SK-N-SH treated with all-trans-retinoic acid at 6 μM for 48 hours (cell line): Measurements from ENCODE around the gene BTBD17.

ENCODE experiments used
- ATAC-seq: fragments of 200-7000 bp; cut with Tn5 transposase; 3 replicates; pipeline ENCODE4 v1.9.1; 2020; ENCODE audit warnings: mild to moderate bottlenecking, moderate library complexity
- ARNTL ChIP-seq: fragments of 450-650 bp; formaldehyde crosslinking; IDR thresholded peaks from 2 replicates; pipeline ENCODE4 v1.5.0; 2020; ENCODE audit warnings: low read depth, mild to moderate bottlenecking, moderate library complexity, borderline replicate concordance
- BACH2 ChIP-seq: fragments of 250-450 bp; sonication (Bioruptor Pico); IDR thresholded peaks from 2 replicates; pipeline ENCODE4 v1.9.0; 2021; ENCODE audit warnings: mild to moderate bottlenecking, borderline replicate concordance
- CSDC2 ChIP-seq: fragments of 250-450 bp; sonication (Bioruptor Pico); IDR thresholded peaks from 2 replicates; pipeline ENCODE4 v1.5.0; 2020; ENCODE audit warnings: mild to moderate bottlenecking, moderate library complexity
- CSRNP3 ChIP-seq: fragments of 250-450 bp; sonication (Bioruptor Pico); IDR thresholded peaks from 2 replicates; pipeline ENCODE4 v1.5.1; 2021; ENCODE audit warnings: mild to moderate bottlenecking, moderate library complexity
- ESRRG ChIP-seq: fragments of 250-450 bp; sonication (Bioruptor Pico); IDR thresholded peaks from 2 replicates; pipeline ENCODE4 v1.6.1; 2021; ENCODE audit warnings: mild to moderate bottlenecking
- GLIS3 ChIP-seq: fragments of 250-450 bp; sonication (Bioruptor Pico); IDR thresholded peaks from 2 replicates; pipeline ENCODE4 v1.5.0; 2020; ENCODE audit warnings: mild to moderate bottlenecking, moderate library complexity
- ISL1 ChIP-seq: fragments of 250-450 bp; sonication (Bioruptor Pico); IDR thresholded peaks from 2 replicates; pipeline ENCODE4 v2.1.2; 2022; ENCODE audit warnings: mild to moderate bottlenecking, moderate library complexity
- OSR1 ChIP-seq: fragments of 250-450 bp; sonication (Bioruptor Pico); IDR thresholded peaks from 2 replicates; pipeline ENCODE4 v1.8.0; 2022; ENCODE audit warnings: moderate library complexity, mild to moderate bottlenecking, inconsistent platforms
- POU6F1 ChIP-seq: fragments of 250-450 bp; sonication (Bioruptor Pico); IDR thresholded peaks from 2 replicates; pipeline ENCODE4 v1.8.0; 2021; ENCODE audit warnings: low read depth, mild to moderate bottlenecking, moderate library complexity, borderline replicate concordance
- PPARA ChIP-seq: fragments of 250-450 bp; sonication (Bioruptor Pico); IDR thresholded peaks from 2 replicates; pipeline ENCODE4 v1.5.0; 2020; ENCODE audit warnings: mild to moderate bottlenecking, borderline replicate concordance
- RARB ChIP-seq: fragments of 250-450 bp; sonication (Bioruptor Pico); IDR thresholded peaks from 2 replicates; pipeline ENCODE4 v1.8.0; 2021; ENCODE audit warnings: mild to moderate bottlenecking, moderate library complexity
- SNAI2 ChIP-seq: fragments of 250-450 bp; sonication (Bioruptor Pico); IDR thresholded peaks from 2 replicates; pipeline ENCODE4 v1.5.0; 2020; ENCODE audit warnings: mild to moderate bottlenecking, moderate library complexity
- TCF4 ChIP-seq: fragments of 250-450 bp; sonication (Bioruptor Pico); IDR thresholded peaks from 2 replicates; pipeline ENCODE4 v1.8.0; 2021; ENCODE audit warnings: mild to moderate bottlenecking, moderate library complexity, borderline replicate concordance
- TOX ChIP-seq: fragments of 250-450 bp; sonication (Bioruptor Pico); IDR thresholded peaks from 2 replicates; pipeline ENCODE4 v1.8.0; 2021; ENCODE audit warnings: mild to moderate bottlenecking, moderate library complexity, borderline replicate concordance
- TSHZ2 ChIP-seq: fragments of 250-450 bp; sonication (Bioruptor Pico); IDR thresholded peaks from 2 replicates; pipeline ENCODE4 v1.5.0; 2020; ENCODE audit warnings: mild to moderate bottlenecking, moderate library complexity
- ZC3H10 ChIP-seq: fragments of 250-450 bp; sonication (Bioruptor Pico); IDR thresholded peaks from 2 replicates; pipeline ENCODE4 v1.5.1; 2021; ENCODE audit warnings: mild to moderate bottlenecking, moderate library complexity
- ZFP3 ChIP-seq: fragments of 250-450 bp; sonication (Bioruptor Pico); IDR thresholded peaks from 2 replicates; pipeline ENCODE4 v1.5.0; 2020; ENCODE audit warnings: mild to moderate bottlenecking, moderate library complexity
- ZFP30 ChIP-seq: fragments of 450-650 bp; formaldehyde crosslinking; IDR thresholded peaks from 2 replicates; pipeline ENCODE4 v1.5.0; 2022; ENCODE audit warnings: mild to moderate bottlenecking, moderate library complexity
- ZNF565 ChIP-seq: fragments of 450-650 bp; formaldehyde crosslinking; conservative IDR thresholded peaks from 2 replicates; pipeline ENCODE4 v1.5.0; 2020; ENCODE audit warnings: low read depth, mild to moderate bottlenecking, moderate library complexity
- ZNF70 ChIP-seq: fragments of 450-650 bp; formaldehyde crosslinking; IDR thresholded peaks from 2 replicates; pipeline ENCODE4 v1.5.0; 2020; ENCODE audit warnings: mild to moderate bottlenecking, moderate library complexity

Gene BTBD17

GRCh38 chr17:74343121-74343520 lies 18.5 kb downstream of the BTBD17 start:
- TF ChIP-seq RARB (CRISPR knock-in tag) (no peak), POU6F1 (no peak)

GRCh38 chr17:74342224-74342623 lies 19.4 kb downstream of the BTBD17 start:
- ATAC-seq: no peak
- TF ChIP-seq ESRRG (CRISPR knock-in tag): no peak
- TF ChIP-seq SNAI2 (CRISPR knock-in tag): no peak
- no peak for TF ChIP-seq ISL1 (CRISPR knock-in tag)
- TF ChIP-seq CSDC2: no peak
- no peak for TF ChIP-seq POU6F1
- no peak for TF ChIP-seq BACH2
- no peak for TF ChIP-seq RARB (CRISPR knock-in tag)

More at GRCh38 chr17:74343121-74343520, 18.5 kb downstream of the BTBD17 start:
- no peak for ATAC-seq

- TF ChIP-seq BACH2: no peak
- no peak for TF ChIP-seq ISL1 (CRISPR knock-in tag)
- TF ChIP-seq ARNTL: no peak
- no peak for TF ChIP-seq PPARA (CRISPR knock-in tag)
- TF ChIP-seq TOX (CRISPR knock-in tag): no peak
- TF ChIP-seq TSHZ2: no peak
- no peak for TF ChIP-seq TCF4 (CRISPR knock-in tag)
- no peak for TF ChIP-seq CSDC2
- no peak for TF ChIP-seq CSRNP3 (CRISPR knock-in tag)
- TF ChIP-seq SNAI2 (CRISPR knock-in tag): no peak
- TF ChIP-seq RARB (CRISPR knock-in tag): no peak
- TF ChIP-seq GLIS3: no peak
- no peak for TF ChIP-seq ESRRG (CRISPR knock-in tag)
- no peak for TF ChIP-seq ZC3H10 (CRISPR knock-in tag)
- no peak for TF ChIP-seq POU6F1
- no peak for TF ChIP-seq ZNF565 (CRISPR knock-in tag)
- no peak for TF ChIP-seq ZFP3 (CRISPR knock-in tag)
- no peak for TF ChIP-seq ZFP30 (CRISPR knock-in tag)
- no peak for TF ChIP-seq ZNF70 (CRISPR knock-in tag)
- no peak for TF ChIP-seq OSR1 (CRISPR knock-in tag)
- no peak for ATAC-seq
These were observed 21.1 kb downstream of the BTBD17 start for GRCh38 chr17:74340470-74341023.
